NK-92 treated with Interleukin-12 subunit alpha and Interleukin-12 subunit beta, amount 100 ng/mL, for 24 hours (cell line): Measurements from ENCODE around the gene WFDC1.

Source experiments
- DNase-seq: peaks from one replicate; lab custom pipeline; 2025; lab: John Stamatoyannopoulos, UW

Gene WFDC1

GRCh38 chr16:84379008-84379708, 84.5 kb downstream of the WFDC1 start:
- DNase-seq: no peak
